Measurements from ENCODE around the gene GAPT.

GAPT gene

GRCh38 chr5:58466939-58467338, 24.3 kb upstream of the GAPT start:
- Histone ChIP-seq H3K4me3 (ENCODE audit: low read depth, low read length) (no peak overlapping the region), H3K27ac (ENCODE audit: extremely low read depth, low read depth, low read length) (no peak overlapping the region), H3K4me1 (ENCODE audit: control insufficient read depth, insufficient read depth, low read length) (no peaks in the 10 kb centered on the region), H3K36me3 (ENCODE audit: control insufficient read depth in 2 of 2, insufficient read depth in 1 of 2, low read length in 2 of 2) (no peaks in the 10 kb centered on the region), H3K9me3 (ENCODE audit: control insufficient read depth, insufficient read depth, low read depth, low read length) (no peaks in the 10 kb centered on the region)
- ChIA-PET CTCF (interaction anchor here (0.9 kb wide), 1 partner anchor 233 kb away, joined by 6 read pairs; no protein-coding TSS in a partner anchor), POLR2A (no interaction called here)
- TF ChIP-seq ZNF121 (tag by site-specific recombination; IDR thresholded peaks at IDR 0.05) (no peak), ZNF747 (tag by site-specific recombination; IDR thresholded peaks at IDR 0.05) (no peak), ZNF521 (tag by site-specific recombination; IDR thresholded peaks at IDR 0.05) (no peak), ZNF266 (tag by site-specific recombination; IDR thresholded peaks at IDR 0.05; ENCODE audit: low read depth) (no peak), ZNF626 (tag by site-specific recombination; IDR thresholded peaks at IDR 0.05) (no peak), ZNF335 (tag by site-specific recombination; conservative IDR thresholded peaks at IDR 0.05) (peak; percentile 75), PRDM1 (tag by site-specific recombination; IDR thresholded peaks at IDR 0.05) (peak; percentile 87), ZNF596 (tag by site-specific recombination; IDR thresholded peaks at IDR 0.05) (no peak), ZNF654 (tag by site-specific recombination; IDR thresholded peaks at IDR 0.05; ENCODE audit: low read depth) (no peak), TCF7L2 (IDR thresholded peaks at IDR 0.05; ENCODE audit: borderline replicate concordance, low read depth, low read length) (no peak), ZNF394 (tag by site-specific recombination; IDR thresholded peaks at IDR 0.05; ENCODE audit: borderline replicate concordance) (peak; percentile 37), KLF17 (tag by site-specific recombination; IDR thresholded peaks at IDR 0.05) (no peak), TRIM28 (IDR thresholded peaks at IDR 0.05; ENCODE audit: borderline replicate concordance, low read length) (peak; percentile 89), PRDM2 (tag by site-specific recombination; IDR thresholded peaks at IDR 0.05; ENCODE audit: borderline replicate concordance) (no peak), SETDB1 (IDR thresholded peaks at IDR 0.05; ENCODE audit: insufficient read length, low read length) (peak; percentile 68), ZNF555 (tag by site-specific recombination; conservative IDR thresholded peaks at IDR 0.05) (no peak), SALL2 (tag by site-specific recombination; IDR thresholded peaks at IDR 0.05; ENCODE audit: borderline replicate concordance) (no peak), GLIS1 (tag by site-specific recombination; IDR thresholded peaks at IDR 0.05) (peak; percentile 66), ZNF548 (tag by site-specific recombination; IDR thresholded peaks at IDR 0.05) (no peak), PRDM10 (tag by site-specific recombination; IDR thresholded peaks at IDR 0.05) (peak; percentile 66), GLIS2 (tag by site-specific recombination; IDR thresholded peaks at IDR 0.05) (no peak), HOXC10 (CRISPR knock-in tag; IDR thresholded peaks at IDR 0.05) (no peak), SCRT2 (tag by site-specific recombination; IDR thresholded peaks at IDR 0.05) (no peak), OVOL3 (tag by site-specific recombination; IDR thresholded peaks at IDR 0.05) (no peak), ZFP37 (tag by site-specific recombination; IDR thresholded peaks at IDR 0.05) (no peak), ZNF544 (tag by site-specific recombination; IDR thresholded peaks at IDR 0.05) (no peak), ZNF645 (tag by site-specific recombination; IDR thresholded peaks at IDR 0.05) (no peak), ZXDB (tag by site-specific recombination; IDR thresholded peaks at IDR 0.05) (no peak)

Data from HEK293 (cell line).